Neuronal stem cell (in vitro differentiated cells): ENCODE data around the gene SOX8.

Experiments
- DNase-seq: peaks from one replicate; pipeline ENCODE4 v3.0.0-alpha.2; 2013; ENCODE audit warnings: low spot score
- H2AFZ ChIP-seq: one replicate; pipeline ENCODE4 v1.6.1; 2013; ENCODE audit warnings: mild to moderate bottlenecking, low read length, inconsistent platforms
- H2AK5ac ChIP-seq: 2 replicates; pipeline ENCODE4 v1.6.1; 2013; ENCODE audit warnings: low read depth, mild to moderate bottlenecking, inconsistent platforms, low read length, moderate library complexity, mixed read lengths
- H2BK120ac ChIP-seq: 2 replicates; pipeline ENCODE4 v1.6.1; 2013; ENCODE audit warnings: low read depth, mild to moderate bottlenecking, inconsistent platforms, low read length, moderate library complexity, mixed read lengths
- H2BK12ac ChIP-seq: one replicate; pipeline ENCODE4 v1.6.1; 2013; ENCODE audit warnings: low read length, inconsistent platforms
- H2BK15ac ChIP-seq: 2 replicates; pipeline ENCODE4 v1.6.1; 2013; ENCODE audit warnings: mild to moderate bottlenecking, low read length, inconsistent platforms, mixed read lengths
- H2BK5ac ChIP-seq: one replicate; pipeline ENCODE4 v1.6.1; 2013; ENCODE audit warnings: inconsistent platforms, mild to moderate bottlenecking, low read length, moderate library complexity
- H3K14ac ChIP-seq: one replicate; pipeline ENCODE4 v1.6.1; 2013; ENCODE audit warnings: low read length, inconsistent platforms
- H3K18ac ChIP-seq: 2 replicates; pipeline ENCODE4 v1.6.1; 2013; ENCODE audit warnings: low read length, inconsistent platforms
- H3K23ac ChIP-seq: 2 replicates; pipeline ENCODE4 v1.6.1; 2013; ENCODE audit warnings: low read depth, mild to moderate bottlenecking, mixed read lengths, low read length, inconsistent platforms; ENCODE audit not compliant: poor library complexity
- H3K27ac ChIP-seq: replicated peaks from 3 replicates; pipeline ENCODE4 v1.5.1; 2013; ENCODE audit warnings: low read length, inconsistent platforms
- H3K27me3 ChIP-seq, 3 experiments: 2 replicates each; pipeline ENCODE4 v1.6.1; 2013; ENCODE audit warnings: low read length in 3 of 3, mild to moderate bottlenecking in 2 of 3, inconsistent platforms in 1 of 3, low read depth in 1 of 3, mixed read lengths in 1 of 3, moderate library complexity in 1 of 3; ENCODE audit not compliant: control insufficient read depth in 3 of 3, insufficient read depth in 3 of 3
- H3K36me3 ChIP-seq, 2 donors: replicated peaks in 1 of 2; 2 replicates each; pipeline ENCODE4 v1.6.1; 2013; ENCODE audit warnings: low read length in 2 of 2; ENCODE audit not compliant: control insufficient read depth in 2 of 2, insufficient read depth in 2 of 2
- H3K4ac ChIP-seq: 2 replicates; pipeline ENCODE4 v1.6.1; 2013; ENCODE audit warnings: inconsistent platforms, mild to moderate bottlenecking, low read length, moderate library complexity
- H3K4me1 ChIP-seq, 2 donors: 1 replicate in 1 of 2; 2 replicates in 1 of 2; pipeline ENCODE4 v1.6.1; 2013; ENCODE audit warnings: low read length in 2 of 2, low read depth in 1 of 2; ENCODE audit not compliant: control insufficient read depth in 2 of 2, insufficient read depth in 1 of 2
- H3K4me2 ChIP-seq: one replicate; pipeline ENCODE4 v1.6.1; 2013; ENCODE audit warnings: mild to moderate bottlenecking, low read length, inconsistent platforms; ENCODE audit not compliant: insufficient read depth, poor library complexity, severe bottlenecking
- H3K4me3 ChIP-seq, 2 donors: 2 replicates each; pipeline ENCODE4 v1.5.1; 2013; ENCODE audit warnings: low read length in 2 of 2, mild to moderate bottlenecking in 2 of 2, inconsistent platforms in 1 of 2, moderate library complexity in 1 of 2
- H3K79me1 ChIP-seq: one replicate; pipeline ENCODE4 v1.6.1; 2013; ENCODE audit warnings: low read depth, mild to moderate bottlenecking, inconsistent platforms, low read length, moderate library complexity
- H3K9ac ChIP-seq: one replicate; pipeline ENCODE4 v1.6.1; 2013; ENCODE audit warnings: mild to moderate bottlenecking, low read depth, low read length, inconsistent platforms; ENCODE audit not compliant: poor library complexity
- H3K9me3 ChIP-seq, 2 donors: replicated peaks in 1 of 2; 2 replicates each; pipeline versions ENCODE3 to v1.6.1; 2013; ENCODE audit warnings: low read length in 2 of 2, mild to moderate bottlenecking in 2 of 2, inconsistent platforms in 1 of 2, low read depth in 1 of 2, mixed read lengths in 1 of 2, moderate library complexity in 1 of 2; ENCODE audit not compliant: control insufficient read depth in 2 of 2, insufficient read depth in 1 of 2
- H4K8ac ChIP-seq: one replicate; pipeline ENCODE4 v1.6.1; 2013; ENCODE audit warnings: low read depth, mild to moderate bottlenecking, inconsistent platforms, low read length, moderate library complexity
- H4K91ac ChIP-seq: one replicate; pipeline ENCODE4 v1.6.1; 2013; ENCODE audit warnings: low read length, low read depth, mild to moderate bottlenecking, inconsistent platforms; ENCODE audit not compliant: poor library complexity
- WGBS, 2 donors: extraction: QIAGEN DNeasy Blood & Tissue Kit; methylation state at CpG; one replicate each; pipeline ENCODE4 v1.1.7; 2013; ENCODE audit warnings: missing lambda C conversion rate in 2 of 2, mixed read lengths in 1 of 2; ENCODE audit not compliant: insufficient read length in 2 of 2, insufficient replicate concordance in 1 of 2; ENCODE audit errors: extremely low coverage in 2 of 2; 5-methylcytosine and 5-hydroxymethylcytosine counted together

SOX8 gene

DNA sequence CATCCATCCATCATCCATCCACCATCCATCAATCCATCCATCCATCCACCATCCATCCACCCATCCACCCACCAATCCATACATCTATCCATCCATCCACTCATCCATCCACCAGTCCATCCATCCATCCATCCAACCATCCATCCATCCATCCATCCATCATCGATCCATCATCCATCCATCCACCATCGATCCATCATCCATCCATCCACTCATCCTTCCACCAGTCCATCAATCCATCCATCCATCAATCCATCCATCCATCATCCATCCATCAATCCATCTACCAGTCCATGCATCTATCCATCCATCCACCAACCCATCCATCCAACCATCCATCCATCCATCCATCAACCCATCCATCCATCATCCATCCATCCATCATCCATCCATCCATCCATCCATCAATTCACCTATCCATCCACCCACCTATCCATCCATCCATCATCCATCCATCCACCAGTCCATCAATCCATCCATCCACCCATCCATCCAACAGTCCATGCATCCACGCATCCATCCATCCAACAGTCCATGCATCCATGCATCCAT is 51.6 kb downstream of the SOX8 start:
- Histone ChIP-seq H2BK15ac (no peak overlapping the region), H3K36me3 (no peaks in the 10 kb centered on the region), H4K91ac (no peak overlapping the region), H3K4ac (no peak overlapping the region), H3K27me3 (peaks cover 0 to 14% (median 0%) of the 10 kb centered on the region in 3 experiments), H3K9me3 (peaks cover 0 to 4% of the 10 kb centered on the region in 2 donors), H2AK5ac (no peak overlapping the region), H2BK5ac (no peak overlapping the region), H3K18ac (no peak overlapping the region), H2BK12ac (no peak overlapping the region), H3K27ac (no peak overlapping the region), H3K23ac (peak overlapping the region; percentile 60), H3K4me3 (peak overlapping the region in 1 of 2 donors; percentile 27), H3K79me1 (peaks cover 4% of the 10 kb centered on the region), H3K4me1 (peaks cover 0 to 9% of the 10 kb centered on the region in 2 donors), H4K8ac (peak overlapping the region; percentile 86), H2AFZ (no peak overlapping the region), H3K9ac (peak overlapping the region; percentile 72), H2BK120ac (no peak overlapping the region), H3K14ac (peak overlapping the region; percentile 14), H3K4me2 (no peak overlapping the region)
- WGBS, 2 donors: 100% methylated on average over 2 of the region's 3 CpGs; no CpG with 5 or more reads in 1 of the 2 donors
- no peak for DNase-seq

DNA sequence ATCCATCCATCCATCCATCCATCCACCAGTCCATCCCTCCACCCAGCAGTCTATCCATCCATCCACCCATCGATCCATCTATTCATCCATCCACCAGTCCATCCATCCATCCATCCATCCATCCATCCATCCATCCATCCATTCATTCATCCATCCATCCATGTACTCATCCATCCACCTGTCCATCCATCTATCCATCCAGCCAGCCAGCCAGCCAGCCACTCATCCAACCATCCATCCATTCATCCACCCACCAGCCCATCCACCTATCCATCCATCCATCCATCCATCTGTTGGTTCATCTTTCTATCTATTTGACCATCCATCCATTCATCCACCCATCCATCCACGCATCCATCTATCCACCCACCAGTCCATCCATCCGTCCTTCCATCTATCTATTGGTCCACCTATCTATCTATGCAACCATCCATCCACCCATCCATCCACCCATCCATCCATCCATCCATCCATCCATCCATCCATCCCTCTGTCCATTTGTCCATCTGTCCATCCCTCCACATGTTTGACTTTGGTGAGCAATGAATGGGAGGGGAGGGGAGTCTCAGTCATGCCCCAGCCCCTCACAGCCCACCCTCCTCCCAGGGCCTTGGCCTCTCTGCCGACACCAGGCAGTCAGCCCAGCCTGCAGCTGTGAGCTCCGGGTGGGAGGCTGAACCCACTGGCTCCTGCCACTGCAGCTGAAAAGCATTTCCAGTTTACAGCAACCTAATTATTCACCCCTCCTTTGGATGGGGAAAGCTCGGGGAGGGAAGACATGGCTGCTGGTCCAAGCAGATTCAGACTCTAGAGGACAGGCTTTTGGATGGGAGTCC is 52.9 kb downstream of the SOX8 start:
- H3K4ac ChIP-seq: no peak overlapping the region
- H3K4me2 ChIP-seq: no peak overlapping the region
- peak overlapping the region; percentile 71 for H3K14ac ChIP-seq
- peaks cover 0 to 3% of the 10 kb centered on the region in 2 donors for H3K4me1 ChIP-seq
- H3K27me3 ChIP-seq: peaks cover 0 to 16% (median 0%) of the 10 kb centered on the region in 3 experiments
- no CpG with 5 or more reads among the region's 6 CpGs for WGBS, 2 donors
- no peak overlapping the region for H2AFZ ChIP-seq
- H2AK5ac ChIP-seq: peak overlapping the region; percentile 98
- peak overlapping the region; percentile 66 for H2BK5ac ChIP-seq
- H2BK12ac ChIP-seq: peak overlapping the region; percentile 6
- H3K23ac ChIP-seq: no peak overlapping the region
- no peak overlapping the region for H3K4me3 ChIP-seq
- H3K36me3 ChIP-seq: no peaks in the 10 kb centered on the region
- peak overlapping the region; percentile 3 for H4K8ac ChIP-seq
- no peak overlapping the region for H2BK120ac ChIP-seq
- peaks cover 0 to 4% of the 10 kb centered on the region in 2 donors for H3K9me3 ChIP-seq
- peaks cover 4% of the 10 kb centered on the region for H3K79me1 ChIP-seq
- no peak for DNase-seq
- H3K27ac ChIP-seq: no peak overlapping the region
- H3K18ac ChIP-seq: peak overlapping the region; percentile 83
- H4K91ac ChIP-seq: no peak overlapping the region
- H3K9ac ChIP-seq: peak overlapping the region; percentile 21
- peak overlapping the region; percentile 37 for H2BK15ac ChIP-seq

DNA sequence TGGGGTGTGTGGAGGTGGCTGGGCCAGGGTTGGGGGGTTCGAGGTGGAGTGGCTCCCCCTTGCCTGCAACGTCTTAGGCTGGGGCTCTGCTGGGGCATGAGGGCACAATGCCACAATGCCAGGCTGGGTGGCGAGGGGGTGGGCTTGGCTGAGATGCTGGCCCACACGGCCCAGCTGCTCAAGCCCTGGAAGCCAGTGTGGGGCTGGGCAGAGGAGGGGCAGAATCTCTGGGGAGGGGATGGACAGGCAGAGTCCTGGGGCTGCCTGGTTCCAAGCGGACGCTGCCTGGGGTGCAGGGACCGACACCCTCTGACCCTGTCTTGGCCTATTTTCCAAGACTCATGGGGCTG is 53.5 kb downstream of the SOX8 start:
- H3K4me2 ChIP-seq: no peak overlapping the region
- no peak overlapping the region for H3K9ac ChIP-seq
- no peaks in the 10 kb centered on the region for H3K36me3 ChIP-seq
- H3K14ac ChIP-seq: peak overlapping the region; percentile 71
- peak overlapping the region; percentile 98 for H2AK5ac ChIP-seq
- H3K4me1 ChIP-seq: peaks cover 0 to 3% of the 10 kb centered on the region in 2 donors
- no peak overlapping the region for H2AFZ ChIP-seq
- peaks cover 0 to 4% of the 10 kb centered on the region in 2 donors for H3K9me3 ChIP-seq
- H2BK12ac ChIP-seq: peak overlapping the region; percentile 6
- H3K27ac ChIP-seq: no peak overlapping the region
- H3K27me3 ChIP-seq: peaks cover 0 to 15% (median 0%) of the 10 kb centered on the region in 3 experiments
- H3K23ac ChIP-seq: no peak overlapping the region
- peak overlapping the region; percentile 66 for H2BK5ac ChIP-seq
- H2BK120ac ChIP-seq: no peak overlapping the region
- no peak overlapping the region for H4K8ac ChIP-seq
- no peak overlapping the region for H3K4me3 ChIP-seq
- H3K18ac ChIP-seq: peak overlapping the region; percentile 83
- peaks cover 4% of the 10 kb centered on the region for H3K79me1 ChIP-seq
- DNase-seq: no peak
- no peak overlapping the region for H3K4ac ChIP-seq
- peak overlapping the region; percentile 96 for H2BK15ac ChIP-seq
- H4K91ac ChIP-seq: no peak overlapping the region
- WGBS, 2 donors: no CpG with 5 or more reads among the region's 7 CpGs

DNA sequence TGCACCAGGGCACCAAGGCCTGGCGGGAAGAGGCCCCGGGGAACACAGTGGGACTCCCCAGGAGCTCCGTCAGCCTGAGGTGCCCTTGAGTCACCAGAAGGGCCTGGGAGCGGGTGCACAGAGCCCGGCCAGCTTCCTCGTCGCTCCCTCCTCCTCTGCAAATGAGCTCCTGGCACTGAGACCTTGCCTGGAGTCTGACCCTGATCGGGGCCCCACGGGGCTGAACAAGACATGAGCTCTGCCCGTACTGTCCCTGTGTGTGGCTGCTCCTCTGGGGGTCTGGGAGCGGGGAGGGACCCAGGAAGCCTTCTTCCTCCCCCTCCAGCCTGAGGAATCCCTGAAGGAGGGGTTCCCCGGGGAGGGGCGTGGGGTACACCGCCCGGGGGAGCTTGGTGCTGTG is 54.6 kb downstream of the SOX8 start:
- Histone ChIP-seq H3K36me3 (no peaks in the 10 kb centered on the region), H4K8ac (no peak overlapping the region), H3K4me1 (peaks cover 0 to 3% of the 10 kb centered on the region in 2 donors), H2BK15ac (peak overlapping the region; percentile 96), H3K4ac (no peak overlapping the region), H3K27ac (no peak overlapping the region), H3K27me3 (peaks cover 0 to 15% (median 0%) of the 10 kb centered on the region in 3 experiments), H3K79me1 (peaks cover 4% of the 10 kb centered on the region), H2BK5ac (peak overlapping the region; percentile 13), H4K91ac (no peak overlapping the region), H2AK5ac (peak overlapping the region; percentile 98), H3K9me3 (peaks cover 0 to 4% of the 10 kb centered on the region in 2 donors), H2BK120ac (peak overlapping the region; percentile 87), H3K14ac (peak overlapping the region; percentile 82), H3K23ac (peak overlapping the region; percentile 91), H3K9ac (no peak overlapping the region), H3K4me2 (no peak overlapping the region), H2BK12ac (peak overlapping the region; percentile 90), H3K18ac (peak overlapping the region; percentile 91), H3K4me3 (no peak overlapping the region), H2AFZ (no peak overlapping the region)
- no peak for DNase-seq
- no CpG with 5 or more reads among the region's 15 CpGs for WGBS, 2 donors
